ENCODE data around the gene CA10.

CA10 gene

DNA sequence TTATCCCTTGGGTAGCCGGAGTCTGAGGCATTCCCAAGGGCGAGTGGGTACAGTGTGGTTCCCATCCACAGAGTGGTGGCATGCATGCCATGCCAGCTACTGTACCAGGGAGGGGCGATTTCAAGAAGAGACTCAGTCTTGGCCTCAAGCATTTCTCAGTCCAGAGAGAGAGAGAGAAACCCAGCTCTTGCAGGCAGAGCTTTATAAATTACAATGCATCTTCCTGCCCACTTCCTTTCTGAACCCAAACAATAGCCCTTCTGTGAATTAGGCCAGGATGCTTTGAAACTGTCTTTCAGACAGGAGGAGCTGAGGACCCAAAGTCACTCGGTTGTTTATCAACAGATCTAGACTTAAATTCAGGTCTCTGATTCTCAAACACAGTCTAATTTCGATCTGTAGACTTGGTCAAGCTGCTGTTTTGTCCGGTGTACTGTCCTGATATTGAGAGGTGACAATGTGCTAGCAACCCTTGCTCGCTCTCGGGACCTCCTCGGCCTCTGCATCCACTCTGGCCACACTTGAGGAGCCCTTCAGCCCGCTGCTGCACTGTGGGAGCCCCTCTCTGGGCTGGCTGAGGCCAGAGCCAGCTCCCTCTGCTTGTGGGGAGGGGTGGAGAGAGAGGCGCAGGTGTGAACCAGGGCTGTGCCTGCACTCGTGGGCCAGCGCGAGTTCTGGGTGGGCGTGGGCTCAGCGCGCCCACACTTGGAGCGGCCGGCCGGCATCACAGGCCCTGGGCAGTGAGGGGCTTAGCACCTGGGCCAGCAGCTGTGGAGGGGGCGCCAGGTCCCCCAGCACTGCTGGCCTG lies 490.2 kb downstream of the CA10 start:
- no peak for DNase-seq

DNA sequence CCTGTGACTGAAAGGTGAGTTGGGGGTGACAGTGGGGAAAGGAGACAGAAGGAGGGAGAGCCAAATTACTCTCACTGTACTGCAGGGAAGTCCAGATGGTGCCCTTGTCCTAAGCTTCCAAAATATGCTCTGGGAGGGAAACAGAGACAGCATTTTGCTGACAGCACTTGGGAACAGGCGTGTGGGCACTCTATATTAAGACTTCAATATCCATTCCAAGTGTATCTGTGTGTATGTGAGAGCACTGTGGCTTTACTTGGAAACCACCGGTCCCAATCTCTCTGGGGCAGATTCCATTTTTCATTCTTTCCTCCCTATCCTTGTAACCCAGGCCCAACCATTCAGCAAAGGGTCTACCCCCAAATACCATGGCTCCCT lies 490.8 kb downstream of the CA10 start:
- no peak for DNase-seq

DNA sequence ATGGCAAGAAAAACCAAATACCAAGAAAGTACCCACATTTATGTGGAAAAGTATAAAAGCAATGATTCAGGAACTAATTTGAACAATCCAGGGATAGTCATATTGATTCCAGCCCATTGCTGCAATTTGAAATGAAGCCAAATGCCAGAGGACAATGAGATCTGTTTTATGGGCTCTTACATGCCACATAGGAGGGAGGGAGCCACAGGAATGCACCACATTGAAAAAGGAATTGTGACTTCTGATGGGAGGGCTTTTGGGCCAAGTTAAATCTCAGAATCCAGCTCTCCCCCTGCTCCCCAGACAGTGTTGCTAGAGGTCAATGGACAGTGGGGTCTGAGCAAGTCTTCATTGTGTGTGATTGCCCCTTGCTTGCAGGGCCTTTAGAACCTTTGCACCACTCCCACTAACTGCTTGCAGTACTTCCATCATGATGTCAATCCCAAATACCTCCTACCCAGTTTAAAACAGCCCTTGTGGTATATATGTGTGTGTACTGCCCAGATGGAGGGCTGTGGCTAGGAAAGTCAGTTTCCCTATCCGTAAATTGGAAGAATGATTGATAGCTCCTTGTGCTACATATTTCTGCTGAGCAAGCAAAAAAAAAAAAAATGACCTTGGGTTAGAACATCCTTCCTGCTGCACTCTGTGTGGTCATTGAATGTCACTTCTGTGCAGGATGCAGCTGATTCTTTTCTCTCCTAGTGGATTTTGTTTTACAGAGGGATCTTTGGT lies 491.4 kb downstream of the CA10 start:
- no peak for DNase-seq

DNA sequence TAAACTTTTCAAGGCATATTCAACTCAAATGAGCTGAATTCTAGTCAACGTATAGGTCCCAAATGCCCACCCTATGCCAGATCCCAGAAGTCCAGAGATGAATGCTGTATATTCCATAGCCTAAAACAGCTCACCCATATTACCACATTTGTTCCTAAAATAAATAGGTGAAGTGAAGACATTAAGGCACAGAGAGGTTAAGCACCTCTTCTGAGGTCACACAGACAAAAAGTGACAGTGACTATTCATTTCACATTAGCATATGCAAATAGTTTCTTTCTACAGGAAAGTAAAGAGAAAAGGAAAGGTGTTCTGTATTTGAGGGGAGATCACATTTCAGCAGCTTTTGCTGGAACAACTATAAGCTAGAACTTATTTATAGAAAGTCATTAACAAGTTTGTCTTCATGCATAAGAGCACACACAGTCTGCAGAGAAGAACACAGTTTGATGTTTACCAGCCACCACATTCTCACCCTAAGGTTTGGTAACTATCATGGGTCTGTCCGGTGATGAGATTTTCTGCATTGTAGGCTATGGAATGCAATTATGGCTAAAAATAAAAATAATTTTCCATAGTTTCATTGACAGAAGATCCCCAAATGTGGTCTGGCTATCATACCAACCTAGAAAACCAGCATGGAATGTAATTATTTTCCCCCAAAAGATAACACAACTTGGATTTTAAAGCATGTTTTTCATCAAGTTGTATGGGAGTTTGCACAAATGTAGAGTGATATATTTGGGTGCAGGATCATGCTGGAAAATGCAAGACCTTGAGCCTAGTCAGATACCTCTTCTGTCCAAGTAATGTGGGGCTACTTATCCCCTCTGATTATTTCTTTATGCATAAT lies 496.1 kb downstream of the CA10 start:
- no peak for DNase-seq

DNA sequence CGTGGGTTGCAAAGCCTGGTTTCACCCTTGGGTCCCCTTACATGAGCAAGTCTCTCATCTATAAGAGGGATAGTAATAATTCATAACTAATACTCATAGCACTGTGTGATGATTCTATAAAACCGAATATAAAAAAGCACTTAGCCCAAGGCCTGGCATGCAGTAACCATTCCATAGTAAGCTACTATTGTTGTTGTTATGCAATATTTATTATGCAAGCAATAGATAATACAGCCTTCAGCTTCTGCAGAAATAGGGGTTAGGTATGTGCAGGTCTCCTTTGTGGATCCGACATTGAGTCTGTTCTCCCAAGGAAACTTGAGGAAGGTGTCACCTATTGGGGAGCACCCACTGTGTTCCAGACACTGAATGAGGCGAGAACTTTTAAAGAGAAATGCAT lies 497.1 kb downstream of the CA10 start:
- no peak for DNase-seq

DNA sequence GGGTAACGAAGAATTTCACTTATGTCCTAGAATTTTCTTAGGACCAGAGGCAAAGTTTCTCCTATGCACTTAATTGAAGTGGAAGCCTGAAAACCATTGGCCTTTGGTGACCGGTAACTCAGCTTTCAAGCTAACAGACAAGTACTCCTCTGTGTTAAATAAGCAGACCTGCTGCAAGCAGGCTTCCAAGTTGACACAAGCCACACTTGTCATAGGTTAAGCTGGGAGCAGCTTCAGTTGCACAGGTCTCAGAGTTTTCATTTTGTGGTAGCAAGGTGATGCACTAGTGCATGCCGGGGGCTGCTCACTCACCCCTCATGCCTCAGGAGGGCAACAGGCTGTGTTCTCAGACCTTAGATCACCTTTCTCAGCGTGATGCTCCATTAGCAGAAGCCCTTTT lies 498.2 kb downstream of the CA10 start:
- no peak for DNase-seq

DNA sequence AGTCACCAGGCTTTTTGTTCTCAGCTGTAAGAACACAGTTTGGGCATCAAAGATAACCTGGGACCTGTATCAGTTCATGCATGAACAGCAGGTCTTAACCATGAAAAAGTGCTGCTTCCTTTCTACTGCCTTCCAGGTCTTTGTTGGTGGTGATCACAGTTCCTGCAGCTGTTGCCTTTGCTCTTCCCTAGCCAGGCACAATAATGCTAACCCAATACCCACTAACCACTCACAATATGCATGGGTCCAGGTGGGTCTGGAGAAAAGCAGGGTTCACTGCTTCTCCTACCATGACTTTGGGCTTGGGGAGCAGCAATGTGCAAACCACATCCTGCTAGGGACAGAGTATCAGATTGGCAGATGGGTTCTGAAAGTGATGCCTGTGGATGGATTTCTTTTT lies 501.3 kb downstream of the CA10 start:
- DNase-seq: no peak

DNA sequence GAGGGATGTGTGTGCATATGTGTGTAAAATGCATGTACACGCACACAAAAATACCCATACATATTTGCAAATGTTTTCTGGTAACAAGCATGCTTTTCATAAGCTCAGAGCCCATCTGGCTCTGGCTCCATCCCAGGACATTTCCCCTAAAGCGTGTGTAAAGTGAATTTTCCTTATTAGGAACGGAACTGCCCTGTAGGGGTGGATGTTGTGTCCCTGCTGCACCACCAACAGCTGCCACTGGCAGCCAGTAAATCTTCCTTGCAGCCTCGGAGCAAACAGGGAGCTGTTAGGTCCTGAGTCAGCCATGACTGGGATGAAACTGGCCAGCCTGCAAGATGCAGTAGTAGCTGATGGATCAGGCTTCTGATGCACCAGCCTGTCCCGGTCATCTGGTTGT lies 504.6 kb downstream of the CA10 start:
- no peak for DNase-seq

DNA sequence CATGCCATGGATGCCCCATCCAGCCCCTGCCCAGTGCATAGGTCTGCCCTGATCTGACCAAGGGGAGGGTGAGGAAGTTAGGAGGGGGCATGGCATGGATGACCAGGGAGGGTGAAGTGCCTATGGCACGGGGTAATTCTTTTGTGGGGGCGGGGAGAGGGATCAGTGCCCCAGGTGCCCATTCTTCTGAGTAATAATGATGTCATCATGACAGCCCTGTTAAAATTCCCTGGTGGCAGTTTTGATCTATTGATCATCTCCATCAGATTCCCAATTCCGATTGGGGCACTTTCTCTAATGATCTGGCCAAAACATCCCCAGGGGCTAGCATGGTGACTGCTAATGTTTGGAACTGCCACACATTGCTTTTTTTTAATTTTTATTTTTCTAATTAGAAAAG lies 506.0 kb downstream of the CA10 start:
- no peak for DNase-seq

DNA sequence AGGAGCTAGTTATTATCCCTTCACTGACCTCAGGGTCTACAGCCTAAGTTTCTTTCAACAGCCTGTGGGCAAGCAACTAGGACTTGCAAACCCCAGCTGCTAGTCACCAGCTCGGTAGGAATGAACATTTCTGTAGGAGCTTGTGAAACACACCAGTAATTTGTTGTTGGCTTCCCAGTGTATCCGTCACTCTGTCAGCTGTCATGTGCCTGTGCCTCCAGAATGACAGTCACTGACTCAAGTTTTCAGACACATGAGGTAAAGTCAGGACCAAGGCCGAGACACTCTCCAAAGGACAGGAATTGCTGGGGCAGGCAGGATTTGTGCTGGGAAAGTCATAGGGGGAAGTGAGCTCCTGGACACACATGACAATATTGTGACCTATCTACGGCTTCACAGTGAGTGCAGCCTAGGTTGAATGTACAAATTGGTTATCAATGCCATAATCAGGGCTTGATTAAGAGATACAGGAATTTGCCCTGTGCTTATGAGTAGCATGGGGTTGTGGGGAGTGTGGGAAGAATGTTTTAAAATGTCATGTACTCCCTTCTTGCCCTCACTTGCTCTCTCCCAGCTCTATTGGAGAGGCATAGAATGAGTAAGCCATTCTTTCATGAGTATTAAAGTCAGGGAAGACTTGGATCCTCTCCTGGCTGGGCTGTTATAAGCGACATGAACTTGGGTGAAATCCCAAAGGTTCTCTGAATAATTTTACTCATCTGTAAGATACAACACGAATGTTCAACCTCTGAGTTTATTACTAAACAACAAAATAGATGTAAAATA lies 506.8 kb downstream of the CA10 start:
- DNase-seq: no peak

DNA sequence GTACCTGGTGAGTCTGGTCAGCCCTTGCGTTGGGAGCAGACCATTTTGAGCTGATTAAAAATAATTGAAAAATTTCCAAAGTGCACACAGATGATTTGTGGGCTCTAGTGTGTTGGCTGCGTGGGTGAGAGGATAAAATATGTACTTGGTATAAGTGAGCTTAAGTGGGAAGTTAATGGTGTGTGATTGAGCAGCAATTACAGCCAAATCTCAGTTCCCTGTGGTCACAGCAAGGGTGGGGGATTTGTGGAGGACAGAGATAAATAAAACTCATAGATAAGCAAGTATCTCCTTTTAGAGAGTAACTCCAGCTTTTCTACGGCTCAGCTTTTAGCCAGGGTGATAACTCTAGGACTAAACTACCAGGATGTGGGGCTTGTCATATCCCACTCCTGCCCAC lies 507.7 kb downstream of the CA10 start:
- DNase-seq: no peak

DNA sequence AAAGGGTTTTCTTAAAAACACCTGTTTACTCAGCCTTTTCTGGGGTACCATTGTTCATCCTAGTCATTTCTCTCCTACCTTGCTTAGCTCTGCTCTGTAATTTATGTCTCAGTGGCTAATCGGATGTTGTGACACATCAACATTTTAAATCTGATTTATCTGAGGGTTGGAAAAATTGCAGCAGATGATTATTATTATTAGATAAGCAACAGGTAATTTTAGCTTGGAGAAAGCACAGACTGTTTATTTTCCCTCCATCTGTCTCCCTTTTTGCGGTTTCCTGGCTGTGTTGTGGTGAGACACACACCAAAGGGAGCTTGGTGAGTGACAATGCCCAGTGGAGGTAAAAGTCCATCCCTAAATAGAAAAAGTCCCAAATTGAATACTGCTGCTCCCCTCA lies 508.3 kb downstream of the CA10 start:
- DNase-seq: no peak

DNA sequence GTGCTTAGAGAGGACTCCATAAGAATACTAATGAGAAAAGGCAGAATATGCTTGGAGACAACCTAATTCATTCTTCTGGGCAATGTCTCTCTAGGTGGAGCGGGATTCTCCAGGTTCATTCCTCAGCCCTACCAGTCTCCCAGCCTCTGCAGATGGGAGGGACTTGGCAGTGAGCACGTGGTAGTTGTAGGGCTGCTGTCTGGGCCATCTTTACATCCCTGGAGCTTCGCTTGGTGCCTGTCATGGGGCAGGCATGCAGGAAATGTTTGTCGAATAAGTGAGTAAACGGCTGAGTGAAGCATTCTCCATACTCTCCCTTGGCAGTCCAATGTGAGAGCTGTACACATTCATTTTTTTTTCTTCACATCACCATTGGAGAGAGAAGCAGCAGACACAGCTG lies 510.7 kb downstream of the CA10 start:
- DNase-seq: no peak

DNA sequence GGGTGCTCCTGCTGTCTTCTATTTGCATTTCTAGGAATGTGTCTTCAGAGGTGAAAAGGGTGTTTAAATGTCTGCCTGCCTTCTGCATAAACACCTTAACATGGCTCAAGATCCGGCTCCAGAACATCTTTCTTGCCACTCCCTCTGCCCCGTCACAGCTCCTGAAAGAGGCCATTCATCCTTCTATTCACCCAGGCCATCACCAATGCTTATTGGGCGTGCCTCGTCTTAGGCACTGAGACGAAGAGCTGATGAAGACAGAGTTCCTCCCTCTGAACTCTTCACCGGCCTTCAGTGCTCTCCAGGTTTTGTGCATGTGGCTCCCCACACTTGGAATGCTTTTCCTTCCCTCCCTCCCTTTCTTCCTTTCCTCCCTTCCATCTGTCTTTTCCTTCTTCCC lies 511.4 kb downstream of the CA10 start:
- no peak for DNase-seq

DNA sequence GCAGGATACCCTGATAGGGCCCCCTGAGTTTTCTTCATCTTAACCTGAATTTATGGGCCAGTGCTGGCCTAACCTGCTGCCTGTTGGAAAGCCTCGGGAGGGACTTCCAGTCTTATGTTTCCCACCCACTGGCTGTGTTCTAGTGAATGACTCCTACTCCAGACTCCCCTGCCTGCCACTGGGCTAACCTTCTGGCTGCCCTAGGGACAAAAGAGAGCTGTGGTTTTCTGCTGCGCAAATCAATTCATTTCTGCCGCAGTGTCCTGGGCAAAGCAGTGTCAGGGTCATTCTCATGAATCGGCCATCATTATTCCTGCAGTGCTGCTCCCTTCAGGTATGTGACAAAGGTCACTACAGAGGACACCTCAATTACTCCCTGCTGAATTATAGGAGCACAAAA lies 512.0 kb downstream of the CA10 start:
- DNase-seq: no peak

DNA sequence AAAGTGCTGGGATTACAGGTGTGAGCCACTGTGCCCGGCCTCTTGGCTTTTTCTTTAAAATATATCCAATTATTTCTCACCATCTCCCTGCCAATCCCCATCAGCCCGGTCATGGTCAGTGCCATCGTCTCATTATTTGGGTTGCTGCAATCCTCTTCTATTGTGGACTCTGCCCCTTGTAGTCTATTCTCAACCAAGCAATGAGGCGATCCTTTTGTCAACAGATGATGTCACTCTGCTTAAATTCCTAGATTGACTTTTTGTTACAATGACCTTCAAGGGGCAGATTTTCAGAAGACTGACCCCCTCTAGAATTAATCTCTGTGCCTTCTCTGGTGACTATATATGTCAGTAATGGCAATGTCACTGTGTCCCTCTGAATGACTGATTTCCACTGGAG lies 513.5 kb downstream of the CA10 start:
- no peak for DNase-seq

DNA sequence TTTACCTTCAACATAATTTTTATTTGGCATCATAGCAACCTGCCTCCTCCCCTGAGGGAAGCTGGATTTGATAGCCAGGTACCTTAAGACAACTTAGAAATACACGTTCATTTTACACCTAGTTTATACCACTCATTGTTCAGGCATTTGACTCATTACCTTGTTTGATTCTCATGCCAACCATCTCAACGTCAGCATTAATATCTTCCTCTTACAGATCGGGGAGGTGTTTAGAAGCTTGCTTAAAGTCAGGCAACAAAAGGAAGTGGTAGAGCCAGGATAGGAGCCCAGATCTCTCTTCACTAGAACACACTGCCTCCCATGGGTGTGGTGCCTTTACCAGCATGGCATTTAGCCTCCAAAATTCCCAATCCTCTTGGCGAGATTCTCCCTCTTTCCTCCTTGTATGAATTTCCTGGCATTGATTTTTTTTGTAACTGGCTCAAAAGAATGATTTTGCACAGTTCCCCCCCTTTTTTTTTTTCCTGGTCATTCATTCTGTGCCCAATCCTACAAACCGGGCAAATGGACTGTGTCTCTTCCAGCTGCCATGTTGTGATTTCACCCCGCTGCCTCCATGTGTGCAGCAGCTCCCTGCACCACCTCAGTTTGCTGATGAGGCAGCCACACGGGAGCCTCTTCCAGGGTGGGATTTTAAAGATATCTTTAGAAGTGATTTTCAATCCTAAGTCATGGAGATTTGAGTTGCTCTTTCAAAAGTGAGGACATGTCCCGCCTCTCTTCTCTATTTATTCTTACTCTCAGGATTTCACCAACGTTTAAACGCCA lies 514.6 kb downstream of the CA10 start:
- DNase-seq: no peak

DNA sequence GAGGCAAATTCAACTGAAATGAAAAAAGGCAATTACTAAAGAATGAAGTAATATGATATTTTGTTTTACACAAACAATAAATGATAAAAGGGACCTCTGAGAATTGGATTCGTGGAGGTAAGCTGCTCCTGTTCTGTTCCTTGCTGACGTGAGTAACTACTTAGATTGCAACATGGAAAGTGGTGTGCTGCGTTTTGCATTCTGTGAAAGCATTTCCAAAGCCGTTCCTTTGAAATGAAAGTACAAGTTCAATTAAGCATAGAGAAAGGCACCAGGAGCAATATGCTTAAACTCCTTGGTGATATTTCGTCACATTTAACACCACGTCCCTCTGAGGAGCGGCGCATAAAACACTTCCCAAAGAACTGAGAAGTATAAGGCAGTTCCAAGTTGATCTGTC lies 516.5 kb downstream of the CA10 start:
- DNase-seq: no peak

DNA sequence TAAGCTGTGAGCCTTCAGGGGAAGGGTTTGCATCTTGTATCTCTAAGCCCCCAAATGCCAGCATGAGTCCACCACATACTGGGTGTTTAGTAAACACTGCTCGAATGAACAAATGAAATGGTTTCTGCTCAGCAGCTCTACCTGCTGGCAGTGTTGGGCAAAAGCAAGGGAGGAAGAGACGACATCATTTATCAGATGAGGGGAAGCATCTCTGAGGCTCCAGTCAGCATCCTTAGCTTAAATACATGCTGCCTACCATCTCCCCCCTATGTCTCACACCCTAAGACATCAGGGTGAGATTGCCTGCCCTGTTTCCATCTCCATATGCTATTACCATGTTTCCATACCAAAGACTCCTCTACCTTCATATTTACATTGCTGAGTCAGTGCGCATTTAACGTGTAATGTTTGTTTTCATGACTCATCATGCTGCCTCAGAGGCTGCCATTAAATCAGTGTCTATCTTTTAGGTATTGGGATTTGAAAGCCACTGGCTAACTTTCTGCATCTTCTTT lies 518.3 kb downstream of the CA10 start:
- no peak for DNase-seq

DNA sequence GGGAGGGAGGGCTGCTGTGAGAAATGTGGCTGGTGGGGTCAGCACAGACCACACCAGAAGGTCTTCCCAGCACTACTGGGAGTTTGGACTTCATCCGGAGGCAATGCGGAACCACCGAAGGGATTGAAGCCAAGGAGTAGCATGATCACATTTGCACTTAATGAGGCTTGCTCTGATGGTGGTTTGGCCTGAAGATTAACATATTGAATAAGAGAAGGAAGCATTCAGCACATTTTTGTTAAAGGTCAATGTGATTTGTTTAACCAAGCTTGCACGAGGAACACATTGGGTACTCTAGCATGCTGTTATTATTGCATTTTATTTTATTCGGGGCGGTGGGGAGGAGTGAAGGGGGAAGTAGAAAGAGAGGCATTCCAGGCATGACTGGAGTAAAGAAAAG lies 519.5 kb downstream of the CA10 start:
- DNase-seq: no peak

DNA sequence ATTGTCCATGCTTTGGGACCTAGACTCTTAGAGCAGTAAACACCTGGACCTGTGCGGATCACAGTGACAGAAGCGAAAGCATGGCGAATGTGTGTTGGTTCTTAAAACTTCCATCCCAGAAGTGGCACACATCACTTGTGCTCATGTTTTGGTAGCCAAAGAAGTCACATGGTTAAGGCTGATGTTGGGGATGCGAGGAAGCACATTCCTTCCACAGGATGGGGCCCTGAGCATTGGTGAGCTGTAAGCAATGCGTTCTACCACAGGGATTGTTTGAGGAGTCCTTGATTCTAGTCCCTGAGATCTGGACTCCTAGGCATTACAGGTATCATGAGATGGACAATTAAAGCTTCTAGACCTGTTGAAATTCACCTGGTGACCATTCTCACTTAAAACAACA lies 522.2 kb downstream of the CA10 start:
- no peak for DNase-seq

DNA sequence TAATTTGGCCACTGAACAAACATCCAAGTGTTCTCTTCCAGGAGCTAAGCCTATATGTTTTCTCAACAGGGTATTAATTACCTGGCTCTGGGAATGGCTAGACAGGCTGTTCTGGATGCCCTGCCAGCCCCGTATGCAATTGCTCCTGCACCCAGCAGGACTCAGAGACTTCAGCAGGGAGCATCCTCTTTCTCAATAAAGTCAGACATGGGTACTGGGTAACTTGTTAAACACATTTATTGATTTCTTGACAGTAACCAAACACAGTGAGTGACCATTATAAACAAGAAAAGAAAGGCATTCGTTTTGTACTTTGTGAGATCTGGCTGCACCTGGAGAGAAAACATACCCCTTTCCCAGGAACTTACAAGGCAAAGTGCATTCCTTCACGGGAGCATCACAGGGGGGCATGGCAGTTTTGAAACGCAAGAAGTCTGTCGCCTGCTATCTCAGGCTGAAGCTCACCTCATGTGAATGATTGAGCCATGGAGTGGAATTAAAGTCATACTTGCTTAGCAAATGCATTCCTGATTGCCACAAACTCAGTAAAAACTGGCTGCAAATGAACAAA lies 528.3 kb downstream of the CA10 start:
- no peak for DNase-seq

All from NCI-H1105 treated with DMSO at 0.1 percent for 48 hours (cell line).